DOHH2 (cell line): ENCODE measurements around the gene DRICH1.

Experiments
- H3F3A ChIP-seq: fragments of 200-600 bp; sonication (generic), shearing (Covaris generic); 2 replicates; pipeline ENCODE4 v1.6.0; 2016; ENCODE audit warnings: antibody characterized with exemption, mild to moderate bottlenecking; ENCODE audit not compliant: control insufficient read depth, insufficient read depth
- H3K27ac ChIP-seq: fragments of 200-600 bp; sonication (generic); 2 replicates; pipeline ENCODE4 v1.5.1; 2014; ENCODE audit warnings: low read depth, mild to moderate bottlenecking, low read length, moderate library complexity
- H3K27me3 ChIP-seq: fragments of 200-600 bp; sonication (generic); 2 replicates; pipeline ENCODE4 v1.6.1; 2014; ENCODE audit warnings: mild to moderate bottlenecking, low read length, mixed read lengths; ENCODE audit not compliant: control insufficient read depth
- H3K36me3 ChIP-seq: fragments of 200-600 bp; sonication (generic); 2 replicates; pipeline ENCODE4 v1.6.1; 2014; ENCODE audit warnings: mild to moderate bottlenecking, low read length, moderate library complexity, mixed read lengths; ENCODE audit not compliant: control insufficient read depth
- H3K4me1 ChIP-seq: fragments of 200-600 bp; sonication (generic); 2 replicates; pipeline ENCODE4 v1.6.1; 2014; ENCODE audit warnings: mild to moderate bottlenecking, low read length, mixed read lengths; ENCODE audit not compliant: control insufficient read depth
- H3K4me2 ChIP-seq: fragments of 200-600 bp; sonication (generic); 2 replicates; pipeline ENCODE4 v1.6.0; 2014; ENCODE audit warnings: mild to moderate bottlenecking, low read length, moderate library complexity
- H3K4me3 ChIP-seq: fragments of 200-600 bp; sonication (generic); 2 replicates; pipeline ENCODE4 v1.5.1; 2014; ENCODE audit warnings: mild to moderate bottlenecking, low read length, mixed read lengths
- H3K79me2 ChIP-seq: fragments of 200-600 bp; sonication (generic); 2 replicates; pipeline ENCODE4 v1.6.1; 2014; ENCODE audit warnings: mild to moderate bottlenecking, low read length, mixed read lengths; ENCODE audit not compliant: control insufficient read depth
- H3K9me2 ChIP-seq: fragments of 200-600 bp; sonication (generic); replicated peaks from 2 replicates; pipeline ENCODE4 v1.6.1; 2014; ENCODE audit warnings: mild to moderate bottlenecking, low read length, mixed read lengths; ENCODE audit not compliant: control insufficient read depth
- H3K9me3 ChIP-seq: fragments of 200-600 bp; sonication (generic); 2 replicates; pipeline ENCODE4 v1.6.1; 2014; ENCODE audit warnings: antibody characterized with exemption, low read length, mixed read lengths; ENCODE audit not compliant: control insufficient read depth, insufficient read depth
- H4K20me1 ChIP-seq: fragments of 200-600 bp; sonication (generic); 2 replicates; pipeline ENCODE4 v1.6.0; 2014; ENCODE audit warnings: low read depth, mild to moderate bottlenecking, antibody characterized with exemption, low read length, moderate library complexity; ENCODE audit not compliant: control insufficient read depth, insufficient read depth
- CTCF ChIP-seq: fragments of 200-600 bp; sonication (generic); IDR thresholded peaks from one replicate; pipeline ENCODE4 v1.5.1; 2014; ENCODE audit warnings: antibody characterized with exemption, mild to moderate bottlenecking, low read depth, low read length; ENCODE audit not compliant: poor library complexity, severe bottlenecking
- EZH2phosphoT487 ChIP-seq: fragments of 200-600 bp; sonication (generic); IDR thresholded peaks from 2 replicates; pipeline ENCODE4 v1.6.1; 2017; ENCODE audit warnings: borderline replicate concordance, mild to moderate bottlenecking, antibody characterized with exemption, low read length, moderate library complexity, mixed read lengths

The DRICH1 gene

GRCh38 chr22:23569291-23569690, 62.8 kb downstream of the DRICH1 start:
- no peaks in the 10 kb centered on the region for H3K4me1 ChIP-seq
- no peaks in the 10 kb centered on the region for H3K79me2 ChIP-seq
- H4K20me1 ChIP-seq: no peaks in the 10 kb centered on the region
- H3K4me3 ChIP-seq: no peak overlapping the region
- H3K9me2 ChIP-seq: no peaks in the 10 kb centered on the region
- no peaks in the 10 kb centered on the region for H3F3A ChIP-seq
- H3K4me2 ChIP-seq: no peak overlapping the region
- H3K36me3 ChIP-seq: no peaks in the 10 kb centered on the region
- TF ChIP-seq EZH2phosphoT487: no peak
- no peak for TF ChIP-seq CTCF
- H3K9me3 ChIP-seq: no peaks in the 10 kb centered on the region
- peaks cover 6% of the 10 kb centered on the region for H3K27me3 ChIP-seq
- H3K27ac ChIP-seq: no peak overlapping the region

GRCh38 chr22:23566705-23567475, 65.2 kb downstream of the DRICH1 start:
- H4K20me1 ChIP-seq: no peaks in the 10 kb centered on the region
- no peak overlapping the region for H3K4me2 ChIP-seq
- H3K4me1 ChIP-seq: no peaks in the 10 kb centered on the region
- H3K9me2 ChIP-seq: no peaks in the 10 kb centered on the region
- TF ChIP-seq EZH2phosphoT487 (no peak), CTCF (no peak)
- H3K27me3 ChIP-seq: peaks cover 6% of the 10 kb centered on the region
- no peaks in the 10 kb centered on the region for H3F3A ChIP-seq
- no peaks in the 10 kb centered on the region for H3K9me3 ChIP-seq
- H3K4me3 ChIP-seq: no peak overlapping the region
- no peaks in the 10 kb centered on the region for H3K79me2 ChIP-seq
- H3K36me3 ChIP-seq: no peaks in the 10 kb centered on the region
- no peak overlapping the region for H3K27ac ChIP-seq

DNA sequence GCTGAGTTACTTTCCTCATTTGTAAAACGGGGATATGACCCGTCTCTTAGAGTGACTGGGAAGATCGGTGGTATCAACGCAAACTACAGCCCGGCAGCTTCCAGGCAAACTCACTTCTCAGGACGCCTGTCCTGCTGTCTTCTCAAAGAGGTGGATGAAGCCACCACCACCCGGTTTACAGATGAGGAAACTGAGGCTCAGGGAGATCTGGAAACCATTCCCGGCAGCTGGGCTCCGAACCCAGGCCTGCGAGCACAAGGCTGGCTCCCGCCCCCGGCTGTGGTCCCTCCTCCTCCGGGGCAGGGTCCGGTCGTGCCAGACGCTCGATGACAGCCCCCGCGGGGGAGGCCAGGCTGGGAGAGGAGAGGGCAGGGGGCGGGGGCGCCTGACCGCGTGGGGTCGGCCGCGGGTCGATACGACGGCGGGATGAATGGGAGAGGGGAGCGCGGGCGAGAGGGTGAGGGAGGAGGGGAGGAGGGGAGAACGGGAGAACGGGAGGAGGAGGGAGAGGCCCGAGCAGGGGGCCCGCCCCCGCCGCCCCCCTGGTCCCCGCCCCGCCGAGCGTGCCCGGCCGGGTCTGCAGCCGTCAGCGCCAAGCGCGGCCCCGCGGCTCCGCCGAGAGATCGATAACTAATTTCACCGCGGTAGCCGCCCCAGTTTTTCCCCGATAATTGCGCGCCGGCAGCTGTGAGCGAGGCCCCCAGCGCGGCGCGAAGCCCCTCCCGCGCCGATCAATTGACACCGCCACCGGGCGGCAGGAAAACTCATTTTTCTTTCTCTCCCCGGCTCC, 66.0 kb downstream of the DRICH1 start:
- no peaks in the 10 kb centered on the region for H3F3A ChIP-seq
- no peaks in the 10 kb centered on the region for H3K79me2 ChIP-seq
- no peak overlapping the region for H3K4me3 ChIP-seq
- H3K9me3 ChIP-seq: no peaks in the 10 kb centered on the region
- H3K4me1 ChIP-seq: no peaks in the 10 kb centered on the region
- H3K9me2 ChIP-seq: no peaks in the 10 kb centered on the region
- H4K20me1 ChIP-seq: no peaks in the 10 kb centered on the region
- no peak overlapping the region for H3K27ac ChIP-seq
- peaks cover 6% of the 10 kb centered on the region for H3K27me3 ChIP-seq
- H3K36me3 ChIP-seq: no peaks in the 10 kb centered on the region
- no peak overlapping the region for H3K4me2 ChIP-seq
- no peak for TF ChIP-seq CTCF
- no peak for TF ChIP-seq EZH2phosphoT487
